Progenitor cell of endocrine pancreas (in vitro differentiated cells): ENCODE results near the gene OR7A17. TPM values are rescaled to one million over a fixed set of nuclear protein-coding genes. Genes with fewer than 3 reads are reported as not detected.

Experiments
- DNase-seq: peaks from one replicate; pipeline ENCODE4 v3.0.0; 2021; ENCODE audit warnings: low spot score; ENCODE audit not compliant: unreplicated experiment
- H3K27ac Mint-ChIP-seq: 2 replicates; pipeline ENCODE4 v1.8.0; 2021; ENCODE audit warnings: mild to moderate bottlenecking, moderate library complexity, mixed read lengths
- H3K27me3 Mint-ChIP-seq: 2 replicates; pipeline ENCODE4 v1.8.0; 2021; ENCODE audit warnings: mixed read lengths
- H3K36me3 Mint-ChIP-seq: 2 replicates; pipeline ENCODE4 v1.8.0; 2022; ENCODE audit warnings: mixed read lengths; ENCODE audit not compliant: insufficient read depth
- H3K4me1 Mint-ChIP-seq: 2 replicates; pipeline ENCODE4 v1.8.0; 2021; ENCODE audit warnings: low read depth, mixed read lengths
- H3K4me3 Mint-ChIP-seq: 2 replicates; pipeline ENCODE4 v1.8.0; 2021; ENCODE audit warnings: low read depth, mild to moderate bottlenecking, moderate library complexity, mixed read lengths
- H3K9me3 Mint-ChIP-seq: 2 replicates; pipeline ENCODE4 v1.8.0; 2021; ENCODE audit warnings: low read depth, mixed read lengths
- total RNA-seq: library from RNA; stranded (reverse); gene quantifications from 2 replicates; pipeline ENCODE4 v1.2.1, GENCODE V29; 2021
- TF ChIP-seq, protein P1 (sequence below): fragments of 200-600 bp; sonication (generic); IDR thresholded peaks from one replicate; pipeline ENCODE4 v1.5.0; 2021; ENCODE audit warnings: antibody characterized with exemption, mild to moderate bottlenecking; ENCODE audit not compliant: unreplicated experiment

The OR7A17 gene
- total RNA-seq, 1 donor from 2014 or later, result not detected

DNA sequence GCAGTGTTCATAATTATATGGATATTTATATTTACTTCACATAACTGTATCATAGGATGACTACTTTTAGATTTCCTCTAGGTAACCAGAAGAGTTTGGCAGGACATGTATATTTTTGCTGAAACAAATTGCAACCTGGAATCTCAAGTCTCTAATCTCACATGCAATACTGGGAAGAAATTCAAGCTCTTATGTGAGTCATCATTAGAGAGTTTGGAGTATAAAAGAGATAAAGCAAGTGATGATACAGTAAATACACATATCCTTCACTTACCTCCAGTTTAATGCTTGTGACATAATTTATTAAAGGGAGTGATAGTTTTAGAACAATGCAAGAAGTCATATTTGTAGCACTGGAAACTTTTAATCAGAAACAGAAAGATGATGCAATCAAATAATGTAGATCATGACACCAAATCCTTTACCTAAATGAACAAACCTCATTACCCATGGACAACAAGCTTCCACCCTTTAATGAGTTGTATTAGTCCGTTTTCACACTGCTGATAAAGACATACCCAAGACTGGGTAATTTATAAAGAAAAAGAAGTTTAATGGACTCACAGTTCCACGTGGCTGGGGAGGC lies 15.8 kb upstream of the OR7A17 start:
- TF ChIP-seq, protein P1, sequence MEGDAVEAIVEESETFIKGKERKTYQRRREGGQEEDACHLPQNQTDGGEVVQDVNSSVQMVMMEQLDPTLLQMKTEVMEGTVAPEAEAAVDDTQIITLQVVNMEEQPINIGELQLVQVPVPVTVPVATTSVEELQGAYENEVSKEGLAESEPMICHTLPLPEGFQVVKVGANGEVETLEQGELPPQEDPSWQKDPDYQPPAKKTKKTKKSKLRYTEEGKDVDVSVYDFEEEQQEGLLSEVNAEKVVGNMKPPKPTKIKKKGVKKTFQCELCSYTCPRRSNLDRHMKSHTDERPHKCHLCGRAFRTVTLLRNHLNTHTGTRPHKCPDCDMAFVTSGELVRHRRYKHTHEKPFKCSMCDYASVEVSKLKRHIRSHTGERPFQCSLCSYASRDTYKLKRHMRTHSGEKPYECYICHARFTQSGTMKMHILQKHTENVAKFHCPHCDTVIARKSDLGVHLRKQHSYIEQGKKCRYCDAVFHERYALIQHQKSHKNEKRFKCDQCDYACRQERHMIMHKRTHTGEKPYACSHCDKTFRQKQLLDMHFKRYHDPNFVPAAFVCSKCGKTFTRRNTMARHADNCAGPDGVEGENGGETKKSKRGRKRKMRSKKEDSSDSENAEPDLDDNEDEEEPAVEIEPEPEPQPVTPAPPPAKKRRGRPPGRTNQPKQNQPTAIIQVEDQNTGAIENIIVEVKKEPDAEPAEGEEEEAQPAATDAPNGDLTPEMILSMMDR, result no peak
- Mint-ChIP-seq H3K4me3 (no peak overlapping the region), H3K27ac (no peak overlapping the region), H3K27me3 (no peaks in the 10 kb centered on the region), H3K9me3 (peaks cover 48% of the 10 kb centered on the region), H3K4me1 (no peaks in the 10 kb centered on the region), H3K36me3 (peaks cover 1% of the 10 kb centered on the region)
- DNase-seq, result no peak

- Mint-ChIP-seq H3K27me3 (no peaks in the 10 kb centered on the region), H3K36me3 (no peaks in the 10 kb centered on the region), H3K27ac (no peak overlapping the region), H3K4me1 (no peaks in the 10 kb centered on the region), H3K4me3 (no peak overlapping the region), H3K9me3 (peaks cover 40% of the 10 kb centered on the region)
- TF ChIP-seq, protein P1, result no peak
- DNase-seq, result no peak
These were observed 4.9 kb upstream of the OR7A17 start for GRCh38 chr19:14890643-14891379.

DNA sequence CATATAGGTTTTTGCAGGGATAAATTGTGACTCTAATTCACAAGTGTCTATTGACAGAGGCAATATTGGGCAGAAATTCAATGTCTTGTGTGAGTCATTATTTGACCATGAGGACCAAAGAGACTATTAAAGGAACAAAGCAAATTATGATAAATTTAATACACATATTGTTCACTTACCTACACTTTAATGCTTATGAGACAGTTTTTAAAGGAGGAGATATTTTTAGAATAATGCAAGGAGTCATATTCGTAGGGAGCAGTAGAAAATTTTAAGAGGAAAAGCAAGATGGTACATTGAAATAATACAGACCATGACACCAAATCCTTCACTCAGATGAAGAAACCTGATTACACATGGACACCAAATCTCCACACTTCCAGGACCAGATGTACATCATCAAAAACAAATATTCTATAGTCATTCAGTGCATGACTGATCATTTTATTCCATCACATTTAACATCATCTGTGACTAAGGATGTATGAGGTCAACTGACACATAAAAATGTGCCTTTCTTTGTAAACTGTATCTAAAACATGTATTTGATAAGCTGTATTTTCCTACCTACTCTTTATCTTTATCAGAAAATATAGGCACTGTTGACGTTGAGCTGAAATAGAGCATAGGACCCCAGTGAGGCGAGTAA lies 4.2 kb upstream of the OR7A17 start:
- Mint-ChIP-seq H3K27ac (no peak overlapping the region), H3K36me3 (no peaks in the 10 kb centered on the region), H3K4me1 (no peaks in the 10 kb centered on the region), H3K4me3 (no peak overlapping the region), H3K9me3 (peaks cover 40% of the 10 kb centered on the region), H3K27me3 (no peaks in the 10 kb centered on the region)
- DNase-seq, result no peak
- TF ChIP-seq, protein P1, result no peak

- H3K36me3 Mint-ChIP-seq, result peaks cover 4% of the 10 kb centered on the region
- no peak overlapping the region for H3K4me3 Mint-ChIP-seq
- H3K27me3 Mint-ChIP-seq, result no peaks in the 10 kb centered on the region
- no peak for DNase-seq
- H3K4me1 Mint-ChIP-seq, result no peaks in the 10 kb centered on the region
- H3K27ac Mint-ChIP-seq, result no peak overlapping the region
- TF ChIP-seq, protein P1, result no peak
- peaks cover 56% of the 10 kb centered on the region for H3K9me3 Mint-ChIP-seq
These were observed 14.2 kb downstream of the OR7A17 start for GRCh38 chr19:14871619-14872230.

DNA sequence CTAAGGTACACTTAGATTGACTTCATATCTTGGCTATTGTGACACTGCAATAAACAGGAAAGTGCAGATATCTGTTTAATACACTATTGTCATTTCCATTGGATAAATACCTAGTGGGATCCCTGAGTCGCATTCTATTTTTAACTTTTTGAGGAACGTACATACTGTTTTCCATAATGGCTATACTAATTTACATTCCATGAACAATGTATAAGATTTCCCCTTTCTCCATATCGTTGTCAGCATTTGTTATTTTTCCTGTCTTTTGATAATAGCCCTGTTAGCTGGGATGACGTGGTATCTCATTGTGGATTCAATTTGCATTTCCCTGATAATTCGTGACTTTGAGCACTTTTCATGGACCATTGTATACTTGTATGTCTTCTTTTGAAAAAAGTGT lies 17.4 kb downstream of the OR7A17 start:
- Mint-ChIP-seq H3K36me3 (no peaks in the 10 kb centered on the region), H3K27me3 (no peaks in the 10 kb centered on the region), H3K9me3 (peaks cover 64% of the 10 kb centered on the region), H3K4me3 (no peak overlapping the region), H3K27ac (no peak overlapping the region), H3K4me1 (no peaks in the 10 kb centered on the region)
- DNase-seq, result no peak
- TF ChIP-seq, protein P1, result no peak
